HG03175 (cell line): Measurements from ENCODE around the gene PSD4.

ENCODE experiments used
- ATAC-seq: cut with Tn5 transposase; IDR thresholded peaks from one replicate; pipeline ENCODE4 v1.9.1; 2021; ENCODE audit warnings: mild to moderate bottlenecking, moderate library complexity; ENCODE audit not compliant: unreplicated experiment

Gene PSD4

DNA sequence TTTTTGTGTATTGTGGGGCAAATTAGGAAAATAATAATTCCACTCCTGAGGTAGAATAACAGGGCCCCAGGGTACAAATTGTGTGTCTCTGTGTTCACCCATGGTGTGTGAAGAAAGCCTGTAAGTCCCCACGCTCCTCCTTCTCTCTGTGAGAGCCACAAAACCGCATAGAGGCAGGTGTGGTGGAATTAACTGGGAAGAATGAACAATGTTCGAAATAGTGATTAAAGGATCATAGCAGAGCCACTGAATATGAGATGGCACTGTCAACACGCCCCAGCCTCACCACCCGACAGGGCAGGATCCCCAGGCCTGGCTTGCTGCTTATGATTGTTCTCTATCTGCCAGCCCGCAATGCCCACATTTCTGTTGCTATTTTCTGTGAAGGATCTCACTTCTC, 32.3 kb upstream of the PSD4 start:
- no peak for ATAC-seq

DNA sequence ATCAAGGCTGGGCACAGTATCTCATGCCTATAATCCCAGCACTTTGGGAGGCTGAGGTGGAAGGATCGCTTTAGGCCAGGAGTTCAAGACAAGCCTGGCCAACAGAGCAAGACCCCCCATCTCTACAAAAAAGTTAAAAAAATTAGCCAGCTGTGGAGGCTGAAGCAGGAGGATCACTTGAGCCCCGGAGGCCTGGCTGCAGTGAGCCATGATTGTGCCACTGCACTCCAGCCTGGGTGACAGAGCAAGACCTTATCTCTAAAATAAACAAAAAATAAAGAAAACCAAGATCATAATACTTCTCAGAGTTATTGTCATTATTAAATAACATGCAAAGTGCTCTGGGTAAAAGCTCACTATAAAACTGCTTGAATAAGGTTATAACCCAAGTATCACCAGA, 31.5 kb upstream of the PSD4 start:
- no peak for ATAC-seq

DNA sequence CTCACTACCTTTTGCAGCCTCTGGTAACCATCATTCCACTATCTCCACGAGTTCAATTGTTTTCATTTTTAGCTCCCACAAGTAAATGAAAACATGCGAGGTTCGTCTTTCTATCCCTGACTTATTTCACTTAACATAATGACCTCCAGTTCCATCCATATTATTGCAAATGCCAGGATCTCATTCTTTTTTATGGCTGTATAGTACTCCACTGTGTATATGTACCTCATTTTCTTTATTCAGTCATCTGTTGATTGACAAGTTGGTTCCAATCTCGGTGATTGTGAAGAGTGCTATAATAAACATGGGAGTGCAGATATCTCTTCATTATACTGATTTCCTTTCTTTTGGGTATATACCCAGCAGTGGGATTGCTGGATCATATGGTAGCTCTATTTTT, 29.5 kb upstream of the PSD4 start:
- no peak for ATAC-seq

DNA sequence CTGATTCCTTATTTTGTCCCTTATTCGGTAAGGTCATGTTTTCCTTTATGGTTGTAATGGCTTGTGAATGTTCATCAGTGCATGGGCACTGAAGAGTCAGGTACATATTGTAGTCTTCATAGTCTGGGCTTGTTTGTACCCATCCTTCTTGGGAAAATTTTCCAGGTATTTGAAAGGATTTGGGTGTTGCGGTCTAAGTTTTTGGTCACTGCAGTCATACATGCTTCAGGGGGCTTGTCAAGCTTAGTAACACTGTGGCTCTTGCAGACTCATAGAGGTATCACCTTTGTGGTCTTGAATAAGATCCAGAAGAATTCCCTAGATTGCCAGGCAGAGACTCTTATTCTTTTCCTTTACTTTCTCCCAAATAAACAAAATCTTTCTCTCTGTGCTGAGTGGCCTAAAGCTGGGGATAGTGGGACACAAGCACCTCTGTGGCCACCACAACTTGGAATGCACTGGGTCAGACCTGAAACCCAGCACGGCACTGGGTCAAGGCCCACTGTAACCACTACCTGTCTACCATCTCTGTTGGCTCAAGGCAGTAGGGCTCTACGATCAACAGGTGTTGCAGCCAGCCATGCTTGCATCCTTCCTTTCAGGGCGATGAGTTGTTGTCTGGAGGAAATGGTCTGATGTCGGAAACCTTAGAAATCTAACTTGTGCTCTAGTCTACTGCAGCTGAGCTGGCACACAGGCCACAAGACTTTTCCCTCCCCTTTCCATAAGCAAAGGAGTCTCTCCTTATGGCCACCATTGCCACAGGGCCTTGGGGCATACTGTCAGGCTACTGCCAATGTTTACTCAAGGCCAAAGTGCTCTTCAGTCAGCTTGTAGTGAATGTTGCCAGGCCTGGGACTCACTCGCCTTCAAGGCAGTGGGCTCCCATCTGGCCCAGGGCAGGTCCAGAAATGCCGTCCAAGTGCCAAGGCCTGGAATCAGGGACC, 24.9 kb upstream of the PSD4 start:
- ATAC-seq: no peak

DNA sequence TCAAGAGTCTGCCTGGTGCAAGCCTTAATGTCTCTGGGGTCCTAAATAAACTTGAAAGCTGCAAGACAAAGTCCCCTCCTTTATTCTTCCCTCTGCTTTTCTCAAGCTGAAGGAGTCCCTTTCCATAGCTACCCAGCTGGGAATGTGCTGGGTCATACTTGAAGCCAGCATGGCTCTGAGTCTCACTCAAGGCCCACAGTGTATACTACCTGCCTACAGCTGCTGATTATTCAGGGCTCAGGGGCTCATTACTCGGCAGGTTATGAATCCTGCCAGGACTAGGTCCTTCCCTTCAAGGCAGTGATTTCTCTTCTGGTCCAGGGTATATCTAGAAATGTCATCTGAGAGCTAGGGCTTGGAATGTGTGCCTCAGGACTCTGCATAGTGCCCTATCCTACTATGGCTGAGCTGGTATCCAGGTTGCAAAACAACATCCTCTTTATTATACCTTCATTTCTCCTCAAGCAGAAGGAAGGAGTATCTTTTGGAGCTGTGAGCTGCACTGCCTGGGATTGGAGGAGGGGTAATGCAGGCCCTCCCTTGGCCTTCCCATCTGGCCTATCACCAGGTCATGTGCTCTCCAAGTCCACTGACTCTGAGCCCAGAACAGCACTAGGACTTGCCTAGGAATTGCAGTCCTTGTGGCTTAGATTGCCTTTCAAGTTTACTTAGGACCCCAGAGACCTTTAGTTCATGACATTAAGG, 24.1 kb upstream of the PSD4 start:
- no peak for ATAC-seq

DNA sequence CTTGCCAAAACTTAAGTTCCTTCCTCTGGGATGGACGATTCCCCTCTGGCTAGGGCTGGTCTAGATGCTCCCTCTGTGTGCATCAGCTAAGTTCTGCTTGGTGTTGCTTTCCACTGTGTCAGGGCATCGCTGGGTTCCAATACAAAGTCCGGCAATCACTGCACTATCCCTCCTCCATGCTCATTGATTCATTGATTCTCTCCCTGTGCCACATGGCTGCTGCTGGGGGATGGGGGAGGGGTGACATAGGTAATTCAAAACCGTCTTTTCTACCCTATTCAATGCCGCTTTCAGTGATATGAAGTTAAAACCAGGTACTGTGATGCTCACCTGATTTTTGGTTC, 23.5 kb upstream of the PSD4 start:
- ATAC-seq: no peak

DNA sequence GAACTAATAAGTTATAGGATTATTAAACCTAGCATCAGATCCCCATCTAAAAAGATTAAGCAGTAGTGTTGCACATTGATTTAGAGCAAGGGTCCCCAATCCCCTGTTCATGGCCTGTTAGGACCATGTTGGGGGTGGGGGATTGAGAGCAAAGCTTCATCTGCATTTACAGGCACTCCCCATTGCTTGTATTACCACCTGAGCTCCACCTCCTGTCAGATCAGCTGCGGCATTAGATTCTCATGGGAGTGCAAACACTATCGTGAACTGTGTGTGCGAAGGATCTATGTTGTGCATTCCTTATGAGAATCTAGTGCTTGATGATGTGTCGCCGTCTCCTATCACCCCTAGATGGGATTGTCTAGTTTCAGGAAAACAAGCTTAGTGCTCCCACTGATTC, 18.4 kb upstream of the PSD4 start:
- no peak for ATAC-seq

DNA sequence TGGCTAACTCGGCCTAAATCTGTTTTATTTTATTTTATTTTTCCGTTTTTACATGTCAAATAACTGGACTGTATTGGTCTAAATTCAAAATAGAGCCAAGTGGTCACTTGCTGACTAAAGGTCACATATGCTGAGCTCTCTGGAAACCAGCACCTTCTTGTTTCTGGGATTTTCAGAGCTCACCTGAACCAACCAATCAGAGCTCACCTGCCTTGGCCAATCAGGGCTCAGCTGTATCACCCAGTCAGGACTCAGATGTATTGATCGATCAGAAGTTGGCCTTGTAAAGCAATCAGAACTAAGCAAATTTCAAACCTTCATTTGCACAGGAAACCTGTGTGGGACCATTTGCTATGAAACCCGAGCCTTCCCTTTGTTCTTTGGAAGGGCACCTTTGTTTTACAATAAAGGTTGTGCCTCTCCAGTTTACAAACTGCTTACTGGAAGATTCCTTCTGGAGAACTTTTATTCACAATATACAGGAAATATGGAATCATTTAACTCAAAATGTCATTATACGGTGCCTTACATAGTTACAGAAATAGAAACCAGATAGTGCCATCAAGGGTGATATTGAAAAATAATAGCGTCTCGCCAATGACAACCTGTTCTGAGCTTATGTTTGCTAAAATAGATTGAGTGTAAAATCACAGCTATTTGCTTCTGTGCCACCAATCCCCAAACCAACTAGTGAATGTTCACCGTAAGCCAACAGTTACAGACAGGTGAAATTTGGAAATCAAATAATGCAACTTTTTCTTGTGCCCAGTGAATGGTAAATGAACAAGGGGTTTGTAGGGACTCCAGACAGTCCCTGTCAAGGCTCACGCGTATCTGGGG, 17.3 kb upstream of the PSD4 start:
- ATAC-seq: no peak

DNA sequence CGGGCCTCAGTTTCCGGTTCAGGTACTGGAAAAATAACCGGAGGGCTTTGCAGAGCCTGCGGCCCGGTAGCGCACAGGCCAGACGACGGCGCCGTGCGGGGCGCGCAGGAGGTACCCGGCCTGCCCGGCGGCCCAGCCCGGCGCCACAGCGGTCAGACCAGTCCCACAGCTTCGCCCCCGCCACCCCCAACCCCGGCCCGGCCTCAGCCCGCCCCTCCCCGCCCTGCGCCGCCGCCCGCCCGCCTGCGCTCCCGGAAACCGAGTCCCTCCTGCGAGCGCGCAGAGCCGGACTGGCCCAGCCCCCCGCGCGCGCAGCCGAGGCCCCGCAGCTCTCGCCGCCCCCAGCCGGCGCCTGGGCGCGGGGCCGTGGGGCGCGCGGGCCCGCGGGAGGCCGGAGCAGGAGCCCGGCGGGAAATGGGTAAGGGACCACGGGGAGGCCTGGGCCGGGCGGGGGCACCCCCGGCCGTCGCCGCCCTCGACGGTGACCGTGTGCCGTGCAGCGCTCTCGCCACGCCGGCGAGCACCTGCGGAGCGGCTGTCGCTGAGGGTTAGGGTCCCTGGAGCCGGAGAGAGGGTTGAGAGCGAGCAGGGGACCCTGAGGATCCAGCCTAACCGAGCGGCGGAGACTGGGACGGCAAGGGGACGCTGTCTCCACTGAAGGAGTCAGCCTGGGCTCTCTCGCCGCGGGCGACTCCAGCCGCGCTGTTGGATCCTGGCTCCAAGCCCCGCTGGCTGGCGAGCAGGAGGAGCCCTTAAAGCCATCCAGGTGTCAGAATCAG, 16.5 kb upstream of the PSD4 start:
- peak; percentile 64 for ATAC-seq

DNA sequence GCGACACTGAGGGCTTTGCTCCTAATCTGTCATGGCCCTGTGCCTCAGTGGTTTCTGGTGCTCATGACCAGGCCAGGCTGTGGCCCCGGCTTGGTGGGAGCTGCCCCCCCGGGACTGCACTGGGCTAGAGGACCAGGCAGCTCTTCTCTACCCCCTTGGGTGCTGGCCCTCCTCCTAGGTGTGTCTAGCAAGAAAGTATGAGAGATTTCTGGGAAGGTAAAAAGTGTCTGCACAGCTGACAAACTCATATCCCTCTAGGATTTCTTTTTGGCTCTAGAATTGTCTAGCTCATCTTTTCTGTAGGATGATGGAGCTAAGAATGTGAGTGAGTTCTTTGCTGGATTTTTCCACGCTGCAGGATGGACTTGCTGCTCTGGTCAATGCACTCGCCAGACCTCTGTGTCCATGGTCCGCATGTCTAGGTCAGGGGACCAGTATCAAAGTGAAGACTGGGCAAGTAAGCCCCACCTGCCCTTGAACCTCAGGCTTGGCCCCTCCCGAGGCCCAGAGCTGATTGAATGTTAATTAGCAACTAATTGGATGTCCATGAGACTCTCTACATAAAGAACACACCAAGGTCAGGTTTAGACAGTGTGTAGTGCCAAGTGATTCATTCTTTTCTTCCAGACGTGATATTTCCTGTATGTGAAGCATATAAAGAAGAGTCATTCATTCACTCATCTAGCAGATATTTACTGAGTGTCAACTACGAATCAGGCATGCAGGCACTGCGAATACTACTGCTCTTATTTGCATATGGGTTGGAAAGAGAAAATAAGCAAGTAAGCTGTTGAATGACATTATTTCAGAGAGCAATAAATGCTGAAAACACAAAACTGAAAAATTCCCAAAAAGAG, 15.6 kb upstream of the PSD4 start:
- ATAC-seq: no peak

DNA sequence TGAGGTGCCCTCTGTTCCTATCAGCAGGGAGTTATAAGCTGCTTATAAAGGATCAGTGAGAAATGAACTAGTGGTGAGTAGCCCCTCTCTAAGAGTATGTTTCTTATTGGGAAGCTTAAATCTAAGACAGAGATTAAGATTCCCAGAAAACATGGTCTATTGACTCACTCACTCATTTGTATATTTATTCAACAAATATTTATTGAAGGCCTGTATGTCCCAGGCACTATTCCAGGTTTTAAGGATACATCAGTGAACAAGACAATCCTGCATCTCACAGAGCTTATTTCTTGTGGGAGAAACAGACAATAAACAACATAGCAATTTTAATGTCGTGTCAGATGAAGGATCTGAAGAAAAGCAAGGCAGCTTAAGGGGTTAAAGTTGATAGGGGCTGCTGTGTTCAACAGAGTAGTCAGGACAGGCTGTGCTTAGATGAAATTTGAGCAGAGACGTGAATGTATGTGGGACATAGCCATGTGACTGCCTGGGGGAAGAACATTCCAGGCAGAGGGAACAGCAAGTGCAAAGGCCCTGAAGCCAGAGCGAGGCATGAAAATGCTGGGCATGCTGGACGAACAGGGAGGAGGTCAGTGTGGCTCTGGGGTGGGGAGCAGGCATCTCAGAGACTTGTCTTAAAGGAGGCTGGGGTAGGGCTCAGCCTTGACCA, 14.8 kb upstream of the PSD4 start:
- no peak for ATAC-seq

DNA sequence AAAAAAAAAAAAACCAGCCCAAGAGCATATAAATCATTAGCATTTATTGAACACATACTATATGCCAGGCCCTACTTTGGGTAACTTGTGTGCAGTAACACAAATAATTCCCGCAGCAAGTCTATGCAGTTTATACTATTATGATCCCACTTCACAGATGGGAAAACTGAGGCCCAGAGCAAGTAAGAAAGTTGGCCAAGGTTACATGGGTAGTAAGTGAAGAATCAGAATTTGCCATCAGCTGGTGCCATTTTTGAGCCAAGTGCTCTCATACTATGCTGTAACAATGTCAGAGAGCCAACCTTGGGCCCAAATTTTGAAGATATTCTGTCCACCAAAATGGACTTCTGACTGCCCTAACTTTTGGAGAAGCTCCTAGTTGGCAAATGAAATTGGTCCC, 13.5 kb upstream of the PSD4 start:
- ATAC-seq: no peak

DNA sequence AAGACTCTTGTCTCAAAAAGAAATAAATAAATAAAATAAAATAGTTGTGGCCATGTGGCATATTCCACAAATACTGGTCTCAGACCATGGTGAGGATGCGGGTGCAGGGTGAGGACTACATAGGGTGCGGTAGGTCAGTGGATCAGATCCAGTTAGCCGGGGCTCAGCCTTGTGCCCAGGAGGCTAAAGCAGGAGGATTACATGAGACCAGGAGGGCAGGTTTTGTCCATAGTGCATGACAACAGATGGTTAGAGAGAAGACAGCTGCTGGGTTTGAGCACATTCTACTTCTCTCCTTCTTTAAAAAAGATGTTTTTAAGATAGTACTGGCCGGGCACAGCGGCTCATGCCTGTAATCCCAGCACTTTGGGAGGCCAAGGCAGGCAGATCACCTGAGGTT, 12.8 kb upstream of the PSD4 start:
- ATAC-seq: no peak

DNA sequence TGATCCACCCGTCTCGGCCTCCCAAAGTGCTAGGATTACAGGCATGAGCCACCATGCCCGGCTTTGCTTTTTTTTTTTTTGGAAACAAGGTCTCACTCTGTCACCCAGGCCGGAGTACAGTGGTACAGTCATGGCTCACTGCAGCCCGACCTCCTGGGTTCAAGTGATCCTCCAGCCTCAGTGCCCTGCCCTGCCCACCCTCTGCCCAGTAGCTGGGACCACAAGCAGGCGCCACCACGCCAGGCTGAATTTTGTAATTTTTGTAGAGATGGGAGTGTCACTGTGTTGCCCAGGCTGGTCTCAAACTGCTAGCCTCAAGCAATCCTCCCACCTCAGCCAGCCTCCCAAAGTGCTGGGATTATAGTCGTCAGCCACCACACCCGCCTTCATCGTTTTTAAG, 11.6 kb upstream of the PSD4 start:
- ATAC-seq: no peak

DNA sequence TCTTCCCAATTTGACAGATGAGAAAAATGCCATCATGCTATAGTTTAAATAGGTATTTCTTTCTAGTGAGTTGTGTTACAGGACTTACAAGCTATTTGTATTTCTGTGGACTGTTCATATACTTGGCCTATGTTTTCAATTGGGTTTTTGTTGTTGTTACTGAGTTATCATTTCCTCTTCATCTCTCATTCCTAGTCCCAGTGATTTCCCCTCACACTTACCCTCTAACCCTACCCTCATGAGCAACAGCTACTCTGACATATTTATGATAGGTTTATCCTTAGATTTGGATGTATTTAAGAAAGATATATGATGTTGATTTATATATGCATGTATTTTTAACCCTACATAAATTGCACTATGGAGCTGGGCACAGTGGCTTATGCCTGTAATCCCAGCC, 10.9 kb upstream of the PSD4 start:
- no peak for ATAC-seq

DNA sequence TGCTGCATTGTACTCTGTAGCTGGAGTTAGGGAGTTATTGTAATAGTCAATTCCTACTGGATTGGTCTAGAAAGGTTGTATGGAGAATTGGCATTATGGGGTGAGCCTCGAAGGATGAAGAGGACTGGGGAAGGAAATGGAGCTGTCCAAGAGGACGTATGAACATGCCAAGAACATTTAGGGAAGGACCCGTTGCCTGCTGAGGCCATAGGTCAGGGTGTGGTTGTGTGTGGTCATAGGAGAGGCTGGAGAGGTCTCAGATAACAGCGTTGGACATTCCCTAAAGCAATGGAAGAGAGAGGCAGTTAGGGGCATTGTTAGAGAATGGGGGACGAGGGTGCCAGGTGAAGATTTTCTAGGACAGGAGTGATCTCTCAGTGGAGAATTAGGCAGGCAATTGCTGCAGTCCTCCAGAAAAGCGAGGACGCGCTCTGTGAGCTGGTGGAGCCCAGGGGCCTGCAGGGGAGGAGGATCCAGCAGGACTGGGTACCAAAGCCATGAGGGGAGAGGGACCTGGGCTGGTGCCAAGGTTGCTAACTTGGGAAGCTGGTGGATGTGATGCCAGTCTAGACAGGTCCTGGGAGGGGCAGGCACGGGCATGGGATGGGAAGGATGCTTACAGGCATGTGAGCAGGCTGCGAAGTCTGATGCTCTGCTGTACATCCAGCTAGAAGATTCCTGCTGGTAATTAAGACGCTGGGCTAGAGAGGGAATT, 9.4 kb upstream of the PSD4 start:
- no peak for ATAC-seq

DNA sequence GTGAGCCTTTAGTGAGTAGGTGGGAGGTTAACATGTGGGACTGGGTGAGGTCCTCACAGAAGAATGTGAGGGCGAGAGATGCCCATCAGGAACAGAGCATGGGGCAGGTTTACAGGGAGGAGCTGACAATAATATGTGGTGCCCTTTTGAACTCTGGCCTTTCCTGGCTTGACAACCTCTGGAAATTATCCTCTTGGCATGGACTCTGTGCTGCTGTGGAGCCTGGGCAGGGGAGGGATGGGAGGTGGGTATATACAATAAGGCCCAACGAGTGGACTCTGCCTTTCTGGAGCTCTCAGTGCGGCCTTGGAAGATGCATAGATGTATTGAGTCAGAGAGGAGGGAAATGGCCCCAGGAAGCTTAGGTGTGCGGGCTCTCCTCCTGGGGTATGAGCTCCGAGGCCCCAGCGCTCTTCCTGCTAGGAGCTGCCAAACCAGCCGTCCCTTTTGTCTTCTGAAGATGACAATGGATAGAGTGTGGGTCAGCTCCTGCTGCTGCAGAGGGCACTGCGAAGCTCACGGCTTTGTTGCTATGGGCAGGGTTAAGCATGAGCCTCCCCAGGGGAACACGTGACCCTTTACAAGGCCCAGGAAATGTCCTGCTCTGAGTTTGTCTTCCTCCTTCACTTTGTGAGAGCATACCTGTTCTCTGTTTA, 8.7 kb upstream of the PSD4 start:
- no peak for ATAC-seq

DNA sequence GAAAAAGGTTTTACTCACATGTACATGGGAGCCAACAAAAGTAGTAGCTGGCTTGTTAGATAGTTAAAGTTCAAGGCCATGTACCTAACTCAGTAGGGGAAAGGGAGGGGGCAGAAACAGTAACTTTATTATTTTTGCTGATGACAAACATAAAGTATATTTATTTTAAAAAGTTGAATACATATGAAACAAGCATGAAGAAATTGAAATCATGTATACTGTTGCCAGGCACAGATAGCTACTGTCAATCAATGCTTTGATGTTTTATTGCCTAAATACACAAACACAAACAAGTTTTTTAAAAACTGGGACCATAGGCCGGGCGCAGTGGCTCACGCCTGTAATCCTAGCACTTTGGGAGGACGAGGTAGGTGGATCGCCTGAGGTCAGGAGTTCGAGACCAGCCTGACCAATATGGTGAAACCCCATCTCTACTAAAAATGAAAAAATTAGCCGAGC, 7.6 kb upstream of the PSD4 start:
- no peak for ATAC-seq
